CD14-positive monocyte (primary cell): Measurements from ENCODE around the gene TCL1A. TPM values are rescaled to one million over a fixed set of nuclear protein-coding genes. Genes with fewer than 3 reads are reported as not detected.
"Not testable (repeated sequence)": the region's sequence is repeated elsewhere in the genome, so short reads cannot be mapped to it uniquely, and the experiment has no call there.

Source experiments
- DNase-seq, 3 donors: peaks; one replicate each; pipeline ENCODE4 v3.0.0-alpha.2; 2011 to 2022
- H2AFZ ChIP-seq: 2 replicates; pipeline ENCODE4 v1.6.0; 2012; ENCODE audit warnings: mild to moderate bottlenecking, low read depth, low read length, inconsistent platforms; ENCODE audit not compliant: insufficient read depth, poor library complexity, severe bottlenecking
- H3K27ac ChIP-seq, 2 donors: 1 replicate in 1 of 2; 2 replicates in 1 of 2; pipeline ENCODE4 v1.5.1; 2012 to 2013; ENCODE audit warnings: low read length in 2 of 2, control low read depth in 1 of 2, inconsistent platforms in 1 of 2, low read depth in 1 of 2, mild to moderate bottlenecking in 1 of 2
- H3K27me3 ChIP-seq, 2 donors: one replicate each; pipeline versions ENCODE4 v1.6.0 to v1.6.1; 2011 to 2013; ENCODE audit warnings: low read length in 2 of 2; ENCODE audit not compliant: control insufficient read depth in 2 of 2, insufficient read depth in 2 of 2
- H3K36me3 ChIP-seq, 2 donors: replicated peaks in 1 of 2; 1 replicate in 1 of 2; 2 replicates in 1 of 2; pipeline versions ENCODE4 v1.5.1 to v1.6.1; 2012 to 2013; ENCODE audit warnings: low read length in 2 of 2, control low read depth in 1 of 2, inconsistent platforms in 1 of 2, mild to moderate bottlenecking in 1 of 2; ENCODE audit not compliant: insufficient read depth in 2 of 2, control insufficient read depth in 1 of 2
- H3K4me1 ChIP-seq, 2 donors: 1 replicate in 1 of 2; 2 replicates in 1 of 2; pipeline versions ENCODE4 v1.5.1 to v1.6.1; 2012 to 2013; ENCODE audit warnings: low read length in 2 of 2, control low read depth in 1 of 2, inconsistent platforms in 1 of 2, mild to moderate bottlenecking in 1 of 2, moderate library complexity in 1 of 2; ENCODE audit not compliant: insufficient read depth in 2 of 2, control insufficient read depth in 1 of 2
- H3K4me2 ChIP-seq: replicated peaks from 2 replicates; pipeline ENCODE3; 2012; ENCODE audit warnings: low read length, moderate library complexity, mild to moderate bottlenecking; ENCODE audit not compliant: poor library complexity, severe bottlenecking; ENCODE audit errors: extremely low read depth
- H3K4me3 ChIP-seq, 3 experiments: fragments of 200-600 bp in 1 of 3; sonication (generic) in 1 of 3; replicated peaks in 1 of 3; 1 replicate in 2 of 3; 2 replicates in 1 of 3; pipeline ENCODE4 v1.5.1; 2011 to 2013; ENCODE audit warnings: low read length in 3 of 3, mild to moderate bottlenecking in 3 of 3, control low read depth in 2 of 3, low read depth in 2 of 3, inconsistent platforms in 1 of 3, moderate library complexity in 1 of 3
- H3K79me2 ChIP-seq: 2 replicates; pipeline ENCODE4 v1.6.0; 2012; ENCODE audit warnings: mild to moderate bottlenecking, control low read depth, inconsistent platforms, low read length, moderate library complexity; ENCODE audit not compliant: insufficient read depth
- H3K9ac ChIP-seq: 2 replicates; pipeline ENCODE4 v1.6.0; 2017; ENCODE audit warnings: low read length, mild to moderate bottlenecking; ENCODE audit not compliant: insufficient read depth, poor library complexity, severe bottlenecking
- H3K9me3 ChIP-seq, 2 donors: replicated peaks in 1 of 2; 1 replicate in 1 of 2; 2 replicates in 1 of 2; pipeline versions ENCODE4 v1.5.1 to v1.6.1; 2012 to 2013; ENCODE audit warnings: low read length in 2 of 2, control low read depth in 1 of 2; ENCODE audit not compliant: control insufficient read depth in 1 of 2, insufficient read depth in 1 of 2
- H4K20me1 ChIP-seq: 2 replicates; pipeline ENCODE4 v1.6.0; 2012; ENCODE audit warnings: mild to moderate bottlenecking, low read length, control low read depth, moderate library complexity; ENCODE audit not compliant: insufficient read depth
- H3K27ac Mint-ChIP-seq, 7 donors: one replicate each; pipeline ENCODE4 v1.8.0; 2020; ENCODE audit warnings: mild to moderate bottlenecking in 7 of 7, mixed read lengths in 7 of 7, moderate library complexity in 6 of 7, inconsistent platforms in 2 of 7
- H3K27me3 Mint-ChIP-seq, 3 donors: one replicate each; pipeline ENCODE4 v1.8.0; 2021 to 2022; ENCODE audit warnings: low read depth in 3 of 3, mild to moderate bottlenecking in 3 of 3, mixed read lengths in 3 of 3, moderate library complexity in 3 of 3, inconsistent platforms in 1 of 3
- H3K36me3 Mint-ChIP-seq, 2 donors: one replicate each; pipeline ENCODE4 v1.8.0; 2020; ENCODE audit warnings: mixed read lengths in 2 of 2, inconsistent platforms in 1 of 2, mild to moderate bottlenecking in 1 of 2
- H3K4me1 Mint-ChIP-seq: one replicate; pipeline ENCODE4 v1.8.0; 2020; ENCODE audit warnings: mild to moderate bottlenecking, mixed read lengths
- H3K4me3 Mint-ChIP-seq, 2 donors: one replicate each; pipeline ENCODE4 v1.8.0; 2020; ENCODE audit warnings: mild to moderate bottlenecking in 2 of 2, mixed read lengths in 2 of 2, moderate library complexity in 1 of 2
- H3K9me3 Mint-ChIP-seq, 7 donors: one replicate each; pipeline ENCODE4 v1.8.0; 2020 to 2022; ENCODE audit warnings: mixed read lengths in 7 of 7, mild to moderate bottlenecking in 6 of 7, moderate library complexity in 6 of 7, inconsistent platforms in 2 of 7
- CTCF ChIP-seq: fragments of 200-600 bp; IDR thresholded peaks from one replicate; pipeline ENCODE4 v1.8.0; 2022; ENCODE audit warnings: antibody characterized with exemption, mild to moderate bottlenecking
- WGBS: methylation state at CpG from one replicate; pipeline ENCODE4 v1.1.5; 2013; ENCODE audit warnings: missing lambda C conversion rate; ENCODE audit not compliant: insufficient coverage; 5-methylcytosine and 5-hydroxymethylcytosine counted together
- intact Hi-C, 2 donors: fragments of 100-400 bp; cut with micrococcal nuclease; formaldehyde crosslinking; loops; one replicate each; pipeline versions ENCODE4 v1.15.0 to v1.15.1; 2023
- polyA plus RNA-seq, 3 donors: library from polyadenylated mRNA; depleted of rRNA in 1 of 3; unstranded in 2 of 3; stranded (reverse) in 1 of 3; fragments of 300-500 nt in 2 of 3; fragments of >200 nt in 1 of 3; fragmentation: Illumina TruSeq in 2 of 3; gene quantifications; 1 replicate in 2 of 3; 2 replicates in 1 of 3; pipeline ENCODE4 v1.2.3, GENCODE V29; 2012 to 2021

The TCL1A gene
- polyA plus RNA-seq, 3 donors: 1.0 to 1.3 (median 1.1) TPM

- no peaks in the 10 kb centered on the region for H3K4me1 Mint-ChIP-seq
- H3K36me3 Mint-ChIP-seq: no peaks in the 10 kb centered on the region
- H3K4me1 ChIP-seq: no peaks in the 10 kb centered on the region
- intact Hi-C loops: no loop called here
- TF ChIP-seq CTCF: no peak
- no peak overlapping the region for H3K4me3 ChIP-seq
- peaks cover 0 to 6% (median 2%) of the 10 kb centered on the region in 3 donors for H3K27me3 Mint-ChIP-seq
- no peak overlapping the region for H3K27ac Mint-ChIP-seq
- H4K20me1 ChIP-seq: no peaks in the 10 kb centered on the region
- no peaks in the 10 kb centered on the region for H3K79me2 ChIP-seq
- no peaks in the 10 kb centered on the region for H3K9me3 ChIP-seq
- H3K4me2 ChIP-seq: no peak overlapping the region
- DNase-seq: no peak
- H3K27me3 ChIP-seq: no peaks in the 10 kb centered on the region
- no peak overlapping the region for H3K27ac ChIP-seq
- no peaks in the 10 kb centered on the region for H3K36me3 ChIP-seq
- H3K9me3 Mint-ChIP-seq: no peaks in the 10 kb centered on the region
- 67% methylated on average over 3 of the region's 3 CpGs for WGBS
- H2AFZ ChIP-seq: no peak overlapping the region
- H3K4me3 Mint-ChIP-seq: no peak overlapping the region
- H3K9ac ChIP-seq: no peak overlapping the region
Measured at GRCh38 chr14:95667249-95667693, 46.7 kb downstream of the TCL1A start.

- no peak overlapping the region for H2AFZ ChIP-seq
- Mint-ChIP-seq H3K27ac (no peak overlapping the region), H3K4me1 (no peaks in the 10 kb centered on the region), H3K9me3 (no peaks in the 10 kb centered on the region), H3K27me3 (peaks cover 0 to 5% (median 2%) of the 10 kb centered on the region in 3 donors), H3K4me3 (no peak overlapping the region), H3K36me3 (no peaks in the 10 kb centered on the region)
- H3K4me2 ChIP-seq: no peak overlapping the region
- no peak for TF ChIP-seq CTCF
- no peak overlapping the region for H3K27ac ChIP-seq
- H3K4me3 ChIP-seq: no peak overlapping the region
- no peak for DNase-seq
- no peaks in the 10 kb centered on the region for H3K79me2 ChIP-seq
- H3K9me3 ChIP-seq: no peaks in the 10 kb centered on the region
- H3K9ac ChIP-seq: no peak overlapping the region
- 100% methylated on average over 3 of the region's 5 CpGs for WGBS
- H3K4me1 ChIP-seq: no peaks in the 10 kb centered on the region
- intact Hi-C loops: no loop called here
- no peaks in the 10 kb centered on the region for H3K36me3 ChIP-seq
- no peaks in the 10 kb centered on the region for H4K20me1 ChIP-seq
- no peaks in the 10 kb centered on the region for H3K27me3 ChIP-seq
Measured at GRCh38 chr14:95666450-95666849, 47.5 kb downstream of the TCL1A start.

GRCh38 chr14:95665530-95665929, 48.4 kb downstream of the TCL1A start:
- H3K4me1 ChIP-seq, H3K4me3 Mint-ChIP-seq, H3K4me3 ChIP-seq, H3K9me3 Mint-ChIP-seq, DNase-seq, H4K20me1 ChIP-seq, H2AFZ ChIP-seq, H3K79me2 ChIP-seq, intact Hi-C loops, H3K9ac ChIP-seq, H3K9me3 ChIP-seq, H3K27me3 ChIP-seq, H3K36me3 ChIP-seq, H3K4me1 Mint-ChIP-seq, H3K36me3 Mint-ChIP-seq, H3K27me3 Mint-ChIP-seq, H3K27ac ChIP-seq, H3K4me2 ChIP-seq, H3K27ac Mint-ChIP-seq: not testable (repeated sequence)
- WGBS: 80% methylated on average over 2 of the region's 8 CpGs
